K562 (cell line): ENCODE results near the gene RAB43. TPM values are rescaled to one million over a fixed set of nuclear protein-coding genes. Genes with fewer than 3 reads are reported as not detected.

Experiments used
- AFF1 ChIP-seq, 2 experiments: fragments of 450-650 bp; IDR thresholded peaks; 2 replicates each; pipeline ENCODE4 v1.6.1; 2018; ENCODE audit warnings: mild to moderate bottlenecking in 2 of 2, low read depth in 1 of 2; ENCODE audit not compliant: partially characterized antibody in 2 of 2
- ATF1 ChIP-seq, 2 experiments: fragments of 450-650 bp in 1 of 2; IDR thresholded peaks; 2 replicates each; pipeline ENCODE4 v1.6.1; 2016; ENCODE audit warnings: missing compliant biosample characterization in 1 of 2, missing genetic modification characterization in 1 of 2
- CBFB ChIP-seq: sonication (generic); formaldehyde crosslinking; IDR thresholded peaks from 2 replicates; pipeline ENCODE4 v1.4.0; 2020; ENCODE audit warnings: mild to moderate bottlenecking, missing genetic modification reagents
- CHD2 ChIP-seq: IDR thresholded peaks from 2 replicates; pipeline ENCODE4 v1.6.1; 2011; ENCODE audit warnings: low read depth, low read length
- CREB1 ChIP-seq, 2 experiments: sonication (generic) in 1 of 2; formaldehyde crosslinking in 1 of 2; IDR thresholded peaks; 2 replicates each; pipeline versions ENCODE4 v1.6.1 to v1.8.0; 2012 to 2022; ENCODE audit warnings: inconsistent platforms in 1 of 2, mild to moderate bottlenecking in 1 of 2, missing genetic modification reagents in 1 of 2, moderate library complexity in 1 of 2
- E2F3 ChIP-seq: fragments of 250-450 bp; sonication (Bioruptor Pico); IDR thresholded peaks from 2 replicates; pipeline ENCODE4 v1.4.0; 2020; ENCODE audit warnings: mild to moderate bottlenecking
- ELF4 ChIP-seq: fragments of 450-650 bp; formaldehyde crosslinking; IDR thresholded peaks from 2 replicates; pipeline ENCODE4 v1.4.0; 2022; ENCODE audit warnings: missing genetic modification characterization
- EP300 ChIP-seq: IDR thresholded peaks from 2 replicates; pipeline ENCODE4 v1.6.1; 2012; ENCODE audit warnings: low read length, improper control_type of control experiment
- HNRNPK ChIP-seq: fragments of 200-400 bp; formaldehyde crosslinking; IDR thresholded peaks from one replicate; pipeline ENCODE4 v1.6.1; 2018; ENCODE audit warnings: mild to moderate bottlenecking, low read depth, low read length; ENCODE audit not compliant: poor library complexity, severe bottlenecking
- IRF2 ChIP-seq: sonication (generic); formaldehyde crosslinking; IDR thresholded peaks from 2 replicates; pipeline ENCODE4 v1.8.1; 2022; ENCODE audit warnings: mild to moderate bottlenecking, missing genetic modification reagents
- MIER1 ChIP-seq: fragments of 450-650 bp; IDR thresholded peaks from 2 replicates; pipeline ENCODE4 v1.6.1; 2016; ENCODE audit warnings: antibody characterized with exemption, mild to moderate bottlenecking, low read depth
- POLR2AphosphoS5 ChIP-seq: IDR thresholded peaks from 2 replicates; pipeline ENCODE4 v1.6.1; 2011; ENCODE audit warnings: mild to moderate bottlenecking, low read depth, low read length, moderate library complexity; ENCODE audit not compliant: control insufficient read depth, insufficient read depth
- SMAD2 ChIP-seq: fragments of 150-350 bp; IDR thresholded peaks from 2 replicates; pipeline ENCODE4 v1.6.1; 2014; ENCODE audit warnings: low read depth, mild to moderate bottlenecking, low read length
- TEAD4 ChIP-seq, 2 experiments: sonication (generic) in 1 of 2; formaldehyde crosslinking in 1 of 2; IDR thresholded peaks; 2 replicates each; pipeline versions ENCODE4 v1.6.1 to v1.8.0; 2012 to 2022; ENCODE audit warnings: borderline replicate concordance in 1 of 2, inconsistent platforms in 1 of 2, low read length in 1 of 2, mild to moderate bottlenecking in 1 of 2, missing genetic modification reagents in 1 of 2
- WHSC1 ChIP-seq: IDR thresholded peaks from one replicate; pipeline ENCODE4 v1.6.1; 2012; ENCODE audit warnings: low read length, control low read depth, inconsistent platforms
- ZNF592 ChIP-seq: fragments of 450-650 bp; IDR thresholded peaks from 2 replicates; pipeline ENCODE4 v1.6.1; 2017; ENCODE audit warnings: antibody characterized with exemption, mild to moderate bottlenecking
- polyA plus RNA-seq, 8 experiments: library from polyadenylated mRNA; depleted of rRNA in 4 of 8; stranded (reverse) in 5 of 8; unstranded in 3 of 8; fragments of >200 nt; fragmentation: Nextera tagmentation in 2 of 8; fragmentation: Illumina TruSeq in 1 of 8; extraction: Ambion mirVana in 2 of 8; extraction: Trizol in 1 of 8; gene quantifications; 2 replicates each; pipeline versions ENCODE4 v1.2.1 to v1.2.3, GENCODE V29; 2011 to 2014; ENCODE audit warnings: inconsistent platforms in 1 of 8, missing spikeins in 1 of 8
- total RNA-seq, 7 experiments: library from RNA; depleted of rRNA in 6 of 7; stranded (reverse); fragments of >200 nt in 6 of 7; fragmentation: Illumina TruSeq in 2 of 7; extraction: Trizol in 2 of 7; gene quantifications; 2 replicates each; pipeline versions ENCODE4 v1.2.1 to v1.2.3, GENCODE V29; 2011 to 2021; ENCODE audit warnings: low replicate concordance in 1 of 7
- TF ChIP-seq, protein P1 (sequence below): sonication (generic); formaldehyde crosslinking; IDR thresholded peaks from 2 replicates; pipeline ENCODE4 v1.8.1; 2022; ENCODE audit warnings: missing genetic modification reagents

Gene RAB43
- total and polyA plus RNA-seq, 9 of the 15 experiments (the other 6 are each of a cell fraction or from before 2014, with no cell fraction given): 0.04 to 6.8 (median 1.7) TPM; not detected in 2

DNA sequence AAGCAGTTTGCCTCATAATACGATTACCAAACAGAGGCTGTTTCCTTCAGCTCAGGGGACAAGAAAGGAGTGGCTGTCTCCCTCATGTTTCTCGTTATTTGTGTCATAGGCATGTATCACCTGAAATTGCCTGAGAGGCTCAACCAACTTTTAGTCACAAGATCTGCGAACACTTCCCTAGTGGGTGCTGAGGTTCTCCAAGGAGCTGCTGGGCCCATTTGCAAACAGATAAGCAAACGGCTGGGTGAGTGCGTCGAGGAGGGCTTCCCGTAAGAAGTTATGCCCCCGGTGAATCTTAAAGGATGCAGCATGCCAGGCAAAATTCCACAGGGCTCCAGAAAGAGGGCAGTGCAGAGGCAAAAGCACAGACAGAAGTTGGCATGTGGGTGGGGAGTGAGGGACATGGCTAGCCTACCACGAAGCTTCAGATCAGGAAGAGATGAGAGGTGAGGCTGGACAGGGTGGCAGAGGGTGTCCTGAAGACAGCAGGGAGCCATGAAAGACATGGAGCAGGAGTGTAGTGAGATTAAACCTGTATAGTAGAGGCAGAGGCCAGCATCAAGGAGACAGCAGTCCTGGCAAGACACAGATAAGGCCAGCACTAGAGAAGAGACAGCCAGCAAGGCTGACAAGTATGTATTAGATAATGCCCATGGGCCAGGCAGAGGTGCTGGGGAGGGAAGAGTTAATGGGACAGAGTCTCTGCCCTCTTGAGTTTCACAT, 65.0 kb downstream of the RAB43 start (continued):
- TF ChIP-seq ATF1 (CRISPR knock-in tag; IDR thresholded peaks at IDR 0.05) (no peak), ATF1 (tag; IDR thresholded peaks at IDR 0.05) (no peak), MIER1 (no peak), EP300 (peak; percentile 19; the same call in 1 of the 2 replicates), CREB1 (IDR thresholded peaks at IDR 0.05) (no peak), CREB1 (CRISPR knock-in tag; IDR thresholded peaks at IDR 0.05) (no peak), CBFB (CRISPR knock-in tag) (no peak), SMAD2 (no peak), IRF2 (CRISPR knock-in tag) (no peak), HNRNPK (no peak), WHSC1 (no peak), AFF1 (IDR thresholded peaks at IDR 0.05; ENCODE audit: low read depth in 1 of 2, partially characterized antibody in 2 of 2) (no peak), POLR2AphosphoS5 (peak; percentile 60; the same call in 1 of the 2 replicates), E2F3 (CRISPR knock-in tag) (no peak), ZNF592 (0 out of 2 replicates have a peak, but pooled peaks have one; percentile 38), CHD2 (no peak), ELF4 (no peak), TEAD4 (IDR thresholded peaks at IDR 0.05; ENCODE audit: low read length) (peak; percentile 71), TEAD4 (CRISPR knock-in tag; IDR thresholded peaks at IDR 0.05; ENCODE audit: borderline replicate concordance) (no peak)
- TF ChIP-seq, protein P1, sequence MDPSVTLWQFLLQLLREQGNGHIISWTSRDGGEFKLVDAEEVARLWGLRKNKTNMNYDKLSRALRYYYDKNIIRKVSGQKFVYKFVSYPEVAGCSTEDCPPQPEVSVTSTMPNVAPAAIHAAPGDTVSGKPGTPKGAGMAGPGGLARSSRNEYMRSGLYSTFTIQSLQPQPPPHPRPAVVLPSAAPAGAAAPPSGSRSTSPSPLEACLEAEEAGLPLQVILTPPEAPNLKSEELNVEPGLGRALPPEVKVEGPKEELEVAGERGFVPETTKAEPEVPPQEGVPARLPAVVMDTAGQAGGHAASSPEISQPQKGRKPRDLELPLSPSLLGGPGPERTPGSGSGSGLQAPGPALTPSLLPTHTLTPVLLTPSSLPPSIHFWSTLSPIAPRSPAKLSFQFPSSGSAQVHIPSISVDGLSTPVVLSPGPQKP (CRISPR knock-in tag): no peak
